22Rv1 (cell line): ENCODE data around the gene NF1.

Source experiments
- CTCF ChIP-seq: fragments of 450-650 bp; IDR thresholded peaks from 2 replicates; pipeline ENCODE4 v1.5.1; 2017; ENCODE audit warnings: mild to moderate bottlenecking
- ZFX ChIP-seq: fragments of 450-650 bp; IDR thresholded peaks from 2 replicates; pipeline ENCODE4 v1.6.1; 2017; ENCODE audit warnings: antibody characterized with exemption, borderline replicate concordance

GRCh38 chr17:31414550-31414918 is 319.8 kb downstream of the NF1 start:
- TF ChIP-seq CTCF (no peak), ZFX (no peak)
